GM21360 (cell line): ENCODE measurements around the gene RPL13.
"Not testable (repeated sequence)": the region's sequence is repeated elsewhere in the genome, so short reads cannot be mapped to it uniquely, and the experiment has no call there.

Experiments
- ATAC-seq: cut with Tn5 transposase; IDR thresholded peaks from one replicate; pipeline ENCODE4 v1.9.1; 2021; ENCODE audit warnings: mild to moderate bottlenecking, moderate library complexity; ENCODE audit not compliant: unreplicated experiment

The RPL13 gene

GRCh38 chr16:89576153-89577054 is 15.9 kb downstream of the RPL13 start:
- ATAC-seq = no peak

DNA sequence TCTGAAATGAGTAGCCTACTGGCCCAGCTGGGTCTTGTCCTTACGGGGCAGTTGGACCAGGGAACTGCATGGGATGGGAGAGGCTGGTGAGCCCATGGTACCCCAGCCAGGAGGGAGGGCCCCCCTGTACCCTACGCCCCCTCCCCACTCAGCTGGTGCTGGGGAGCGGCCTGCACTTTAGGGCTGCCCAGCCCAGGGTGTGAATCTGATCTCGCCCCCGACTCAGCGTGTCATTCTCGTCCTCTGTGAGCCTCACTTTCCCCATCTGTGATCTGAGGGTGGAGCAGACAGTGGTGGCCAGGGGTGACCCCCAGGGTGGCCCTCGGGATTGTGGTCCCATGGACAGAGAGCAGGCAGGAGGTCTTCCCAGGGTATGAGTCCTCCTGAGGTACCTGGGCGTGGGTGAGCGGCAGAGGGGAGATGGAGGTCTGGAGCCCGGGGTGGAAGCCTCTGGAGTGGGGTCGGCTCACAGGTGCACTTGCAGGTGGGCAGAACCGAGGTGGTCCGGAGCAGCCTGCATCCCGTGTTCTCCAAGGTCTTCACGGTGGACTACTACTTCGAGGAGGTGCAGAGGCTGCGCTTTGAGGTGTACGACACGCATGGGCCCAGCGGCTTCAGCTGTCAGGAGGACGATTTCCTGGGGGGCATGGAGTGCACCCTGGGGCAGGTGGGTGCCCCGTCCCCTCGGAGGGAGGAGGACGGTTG is 16.7 kb downstream of the RPL13 start:
- no peak for ATAC-seq

DNA sequence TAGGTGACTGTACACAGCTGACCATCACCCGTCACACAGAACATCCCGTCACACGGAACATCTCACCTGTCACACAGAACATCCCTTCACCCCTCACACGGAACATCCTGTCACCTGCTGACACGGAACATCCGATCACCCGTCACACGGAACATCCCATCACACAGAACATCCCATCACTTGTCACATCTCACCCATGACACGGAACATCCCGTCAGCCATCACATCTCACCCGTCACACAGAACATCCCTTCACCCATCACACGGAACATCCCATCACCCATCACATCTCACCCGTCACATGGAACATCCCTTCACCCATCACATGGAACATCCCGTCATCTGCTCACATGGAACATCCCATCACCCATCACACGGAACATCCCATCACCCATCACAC is 18.9 kb downstream of the RPL13 start:
- ATAC-seq = no peak

- ATAC-seq = no peak
Observed at GRCh38 chr16:89581045-89581695, 20.7 kb downstream of the RPL13 start.

DNA sequence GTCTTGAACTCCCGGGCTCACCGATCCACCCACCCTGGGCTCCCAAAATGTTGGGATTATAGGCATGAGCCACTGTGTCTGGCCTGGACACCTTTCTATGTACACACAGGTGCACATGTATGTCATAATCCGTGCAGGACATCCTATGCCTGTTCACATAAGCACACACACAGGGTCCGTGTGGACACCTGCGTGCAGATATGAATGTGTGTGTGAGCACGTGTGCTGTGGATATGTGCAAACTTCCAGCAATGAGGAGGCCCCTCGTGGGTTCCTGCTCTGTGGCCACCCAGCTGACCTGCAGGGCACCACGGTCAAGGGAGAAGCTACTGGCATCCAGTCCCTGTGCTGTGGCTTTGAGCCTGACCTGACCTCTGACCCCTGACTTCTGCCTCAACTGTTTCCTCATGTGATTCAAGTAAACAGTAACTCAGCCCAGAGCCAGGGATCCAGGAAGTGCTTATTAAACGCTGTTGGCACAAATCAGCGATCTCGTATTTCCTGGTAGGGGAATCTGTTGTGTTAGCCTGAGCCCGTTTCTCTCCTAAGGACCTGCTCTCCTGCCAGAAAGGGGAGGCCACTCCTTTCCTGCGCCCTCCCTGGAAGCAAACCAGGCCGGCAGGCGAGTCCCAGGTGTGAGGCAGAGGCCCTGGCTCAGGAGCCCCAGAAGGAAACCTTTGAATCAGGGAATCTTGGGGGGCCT is 21.5 kb downstream of the RPL13 start:
- ATAC-seq = no peak

DNA sequence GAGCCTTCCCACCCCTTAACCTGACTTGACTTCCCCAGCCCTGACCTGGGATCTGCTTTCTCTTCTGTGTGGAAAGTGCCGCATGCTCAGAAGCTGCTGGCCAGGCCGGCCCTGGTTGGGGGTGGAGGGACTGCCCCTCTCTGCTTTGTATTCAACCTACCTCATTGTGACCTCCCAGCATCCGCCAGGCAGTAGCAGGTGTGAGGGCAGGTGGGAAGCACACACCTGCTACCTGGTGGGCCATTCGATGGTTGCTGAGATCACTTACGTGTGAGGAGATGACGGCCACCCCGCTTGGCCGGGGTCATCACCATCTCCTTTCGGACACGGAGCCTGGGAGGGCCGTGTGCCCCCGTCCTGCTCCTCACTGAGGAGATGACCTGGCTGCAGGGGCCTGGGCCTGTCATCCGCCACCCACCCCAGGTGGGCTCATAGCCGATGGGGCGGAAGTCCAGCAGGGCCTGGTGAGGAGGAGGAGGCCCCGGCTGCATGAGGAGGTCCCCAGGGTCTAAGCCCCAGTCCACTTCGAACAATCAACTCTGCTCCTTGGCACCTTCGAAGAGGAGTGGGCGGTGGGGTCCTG is 22.2 kb downstream of the RPL13 start:
- no peak for ATAC-seq

GRCh38 chr16:89583197-89583894 is 22.9 kb downstream of the RPL13 start:
- no peak for ATAC-seq

GRCh38 chr16:89583895-89584644 is 23.6 kb downstream of the RPL13 start:
- ATAC-seq = no peak

DNA sequence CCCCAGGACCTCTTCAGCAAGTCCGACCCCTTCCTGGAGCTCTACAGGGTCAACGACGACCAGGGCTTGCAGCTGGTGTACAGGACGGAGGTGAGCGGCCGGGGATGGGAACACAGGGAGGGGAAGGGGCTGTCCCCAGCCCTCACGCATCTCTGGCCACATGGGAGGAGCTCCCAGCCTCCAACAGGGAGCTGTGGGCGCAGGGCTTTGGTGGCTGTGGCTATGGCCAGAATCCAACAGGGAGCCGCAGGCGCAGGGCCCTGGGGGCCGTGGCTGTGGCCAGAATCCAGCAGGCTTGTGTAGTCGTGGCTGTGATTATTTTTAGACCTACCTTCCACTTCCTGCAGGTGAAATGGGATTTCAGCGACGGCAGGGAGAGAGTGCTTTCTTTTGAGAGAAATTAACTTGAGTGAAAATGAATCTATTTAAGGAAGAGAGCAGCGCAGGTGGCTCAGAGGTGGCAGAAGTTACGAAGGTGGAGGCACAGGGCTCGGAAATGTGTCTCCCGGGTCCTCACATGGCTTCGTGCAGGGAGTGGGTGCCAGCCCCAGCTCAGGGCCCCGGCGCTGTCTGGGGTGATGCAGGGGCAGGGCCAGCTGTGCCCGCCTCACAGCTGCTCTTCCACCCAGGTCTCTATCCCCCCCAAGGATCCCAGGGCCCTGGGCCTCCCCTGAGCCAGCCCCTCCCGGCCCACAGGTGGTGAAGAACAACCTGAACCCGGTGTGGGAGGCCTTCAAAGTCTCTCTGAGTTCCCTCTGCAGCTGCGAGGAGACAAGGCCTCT is 24.5 kb downstream of the RPL13 start:
- ATAC-seq = no peak

GRCh38 chr16:89586218-89586617 is 25.7 kb downstream of the RPL13 start:
- no peak for ATAC-seq

DNA sequence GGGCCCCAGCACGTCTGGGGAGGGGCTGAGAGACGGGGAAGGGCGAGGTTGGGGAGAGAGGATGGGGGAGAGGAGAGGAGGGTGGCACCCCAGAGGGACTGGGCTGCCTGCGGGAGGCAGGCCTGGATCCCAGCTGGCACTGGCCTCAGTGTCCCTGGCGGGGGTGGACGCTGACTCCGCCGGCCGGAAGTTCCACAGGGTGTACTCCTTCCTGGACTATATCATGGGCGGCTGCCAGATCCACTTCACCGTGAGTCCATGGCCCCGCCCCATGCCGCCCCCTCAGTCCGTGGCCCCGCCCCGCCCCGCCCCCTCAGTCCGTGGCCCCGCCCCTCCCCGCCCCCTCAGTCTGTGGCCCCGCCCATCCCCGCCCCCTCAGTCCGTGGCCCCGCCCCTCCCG is 26.4 kb downstream of the RPL13 start:
- no peak for ATAC-seq

DNA sequence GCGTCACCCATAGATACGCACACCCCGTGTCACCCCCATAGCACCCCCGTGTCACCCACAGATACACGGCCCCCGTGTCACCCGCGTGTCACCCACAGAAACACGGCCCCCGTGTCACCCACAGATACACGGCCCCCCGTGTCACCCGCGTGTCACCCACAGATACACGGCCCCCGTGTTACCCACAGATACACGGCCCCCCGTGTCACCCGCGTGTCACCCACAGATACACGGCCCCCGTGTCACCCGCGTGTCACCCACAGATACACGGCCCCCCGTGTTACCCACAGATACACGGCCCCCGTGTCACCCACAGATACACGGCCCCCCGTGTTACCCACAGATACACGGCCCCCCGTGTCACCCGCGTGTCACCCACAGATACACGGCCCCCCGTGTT is 27.2 kb downstream of the RPL13 start:
- ATAC-seq = not testable (repeated sequence)

DNA sequence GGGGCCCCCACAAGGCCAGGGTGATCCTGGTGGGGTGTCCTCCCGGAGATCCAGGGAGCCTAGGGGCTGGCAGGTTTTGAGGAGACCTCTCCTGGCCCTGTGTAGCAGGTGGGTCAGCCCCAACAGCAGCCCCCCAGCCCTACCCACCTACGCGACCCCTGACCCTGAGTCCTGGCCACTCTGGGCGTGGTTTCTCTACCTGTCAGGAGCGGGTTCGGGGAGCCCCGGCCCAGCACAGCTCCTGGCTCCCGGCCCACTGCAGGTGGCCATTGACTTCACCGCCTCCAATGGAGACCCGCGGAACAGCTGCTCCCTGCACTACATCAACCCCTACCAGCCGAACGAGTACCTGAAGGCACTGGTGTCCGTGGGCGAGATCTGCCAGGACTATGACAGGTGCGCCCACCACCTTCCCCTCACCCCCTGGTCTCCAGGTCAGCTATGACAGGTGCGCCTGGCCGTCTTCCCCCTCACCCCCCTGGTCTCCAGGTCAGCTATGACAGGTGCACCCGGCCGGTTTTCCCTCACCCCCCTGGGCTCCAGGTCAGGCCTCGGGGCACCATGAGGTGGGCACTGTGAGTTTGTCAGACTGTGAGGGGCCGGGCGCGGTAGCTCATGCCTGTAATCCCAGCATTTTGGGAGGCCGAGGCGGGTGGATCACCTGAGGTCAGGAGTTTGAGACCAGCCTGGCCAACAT is 28.1 kb downstream of the RPL13 start:
- ATAC-seq = no peak

DNA sequence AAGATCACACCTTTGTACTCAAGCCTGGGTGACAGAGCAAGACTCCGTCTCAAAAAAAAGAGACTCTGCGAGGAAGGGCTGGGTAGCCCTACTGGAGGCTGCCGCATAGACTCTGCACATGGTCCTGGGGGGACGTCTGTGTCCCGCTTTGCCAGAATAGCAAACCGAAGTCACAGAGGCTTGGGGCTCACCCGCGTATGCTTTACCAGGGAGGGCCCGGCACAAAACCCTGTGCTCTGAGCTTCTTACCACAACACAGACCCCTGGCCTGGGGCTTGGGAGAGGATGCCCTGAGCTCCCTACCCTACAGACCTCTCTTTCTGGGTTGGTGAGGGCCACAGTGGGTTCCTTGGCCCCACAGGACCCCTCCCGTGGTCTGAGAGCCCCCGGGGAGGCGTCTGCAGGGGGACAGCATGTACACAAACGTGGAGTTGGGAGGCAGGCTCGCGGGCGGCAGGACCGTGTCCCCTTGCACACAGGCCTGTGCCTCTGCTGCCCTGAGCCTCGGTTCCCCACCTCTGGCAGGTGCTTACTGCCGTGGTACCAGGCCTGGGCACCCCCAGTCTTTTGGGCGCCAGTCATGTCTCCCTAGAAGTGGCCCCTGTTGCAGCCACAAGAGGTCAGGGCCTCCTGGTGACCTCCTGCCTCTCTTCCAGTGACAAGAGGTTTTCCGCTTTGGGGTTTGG is 28.9 kb downstream of the RPL13 start:
- no peak for ATAC-seq

GRCh38 chr16:89593841-89594240 is 33.4 kb downstream of the RPL13 start:
- ATAC-seq = no peak

DNA sequence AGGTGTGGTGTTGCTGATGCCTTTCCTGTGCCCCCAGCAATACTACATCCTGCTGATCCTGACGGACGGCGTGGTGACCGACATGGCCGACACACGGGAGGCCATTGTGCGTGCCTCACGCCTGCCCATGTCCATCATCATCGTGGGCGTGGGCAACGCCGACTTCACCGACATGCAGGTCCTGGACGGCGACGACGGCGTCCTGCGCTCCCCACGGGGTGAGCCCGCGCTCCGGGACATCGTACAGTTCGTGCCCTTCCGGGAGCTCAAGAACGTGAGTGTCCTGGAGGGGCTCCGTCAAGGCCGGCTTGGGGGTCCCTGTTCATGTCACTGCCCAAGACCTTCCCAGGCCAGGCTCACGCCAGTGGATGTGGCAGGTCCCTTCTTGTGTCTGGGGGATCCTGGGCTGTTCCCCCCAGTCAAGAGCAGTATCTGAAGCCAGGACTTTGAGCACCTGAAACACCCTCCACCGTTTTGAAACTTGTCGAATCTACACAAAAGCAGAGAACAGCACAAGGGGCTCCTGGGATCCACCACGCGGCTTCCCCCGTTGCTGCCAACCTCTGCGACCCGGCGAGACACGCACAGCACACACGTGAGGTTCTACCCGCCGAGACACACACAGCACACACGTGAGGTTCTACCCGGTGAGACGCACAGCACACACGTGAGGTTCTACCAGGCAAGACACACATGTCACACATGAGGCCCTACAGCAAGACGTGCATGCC is 35.0 kb downstream of the RPL13 start:
- ATAC-seq = no peak
